Keratinocyte (primary cell): ENCODE measurements around the gene VPS41. TPM values are rescaled to one million over a fixed set of nuclear protein-coding genes. Genes with fewer than 3 reads are reported as not detected.

ENCODE experiments used
- DNase-seq: peaks from one replicate; pipeline ENCODE4 v3.0.0-alpha.2; 2011; ENCODE audit warnings: low read depth, missing footprints, low spot score
- FAIRE-seq: peaks from 2 replicates; lab custom pipeline; 2011; peaks lifted over from hg19 to GRCh38; lab: Jason Lieb, UNC
- H2AFZ ChIP-seq: 2 replicates; pipeline ENCODE4 v1.6.0; 2012; ENCODE audit warnings: low read length, control low read depth, inconsistent platforms; ENCODE audit not compliant: control insufficient read depth
- H3K27ac ChIP-seq: 2 replicates; pipeline ENCODE4 v1.5.1; 2011; ENCODE audit warnings: low read length; ENCODE audit not compliant: control insufficient read depth, insufficient read depth
- H3K27me3 ChIP-seq: 3 replicates; pipeline ENCODE4 v1.6.0; 2011; ENCODE audit warnings: low read length; ENCODE audit not compliant: control insufficient read depth, insufficient read depth; ENCODE audit errors: extremely low read depth
- H3K36me3 ChIP-seq, 2 experiments: 2 replicates in 1 of 2; 3 replicates in 1 of 2; pipeline ENCODE4 v1.5.1; 2011; ENCODE audit warnings: low read length in 2 of 2, mild to moderate bottlenecking in 1 of 2; ENCODE audit not compliant: control insufficient read depth in 2 of 2, insufficient read depth in 2 of 2; ENCODE audit errors: extremely low read depth in 1 of 2
- H3K4me1 ChIP-seq: 3 replicates; pipeline ENCODE4 v1.5.1; 2011; ENCODE audit warnings: low read length; ENCODE audit not compliant: control insufficient read depth, insufficient read depth; ENCODE audit errors: extremely low read depth
- H3K4me2 ChIP-seq: 3 replicates; pipeline ENCODE4 v1.6.0; 2011; ENCODE audit warnings: low read depth, low read length; ENCODE audit not compliant: control insufficient read depth, insufficient read depth; ENCODE audit errors: extremely low read depth
- H3K4me3 ChIP-seq, 3 experiments: fragments of 200-600 bp in 1 of 3; sonication (generic) in 1 of 3; 2 replicates in 2 of 3; 3 replicates in 1 of 3; pipeline ENCODE4 v1.5.1; 2011 to 2016; ENCODE audit warnings: low read length in 3 of 3, mild to moderate bottlenecking in 3 of 3, control low read depth in 2 of 3, inconsistent platforms in 1 of 3, low read depth in 1 of 3, mixed read lengths in 1 of 3, mixed run types in 1 of 3, moderate library complexity in 1 of 3; ENCODE audit not compliant: control insufficient read depth in 2 of 3, insufficient read depth in 2 of 3; ENCODE audit errors: extremely low read depth in 1 of 3
- H3K79me2 ChIP-seq: 2 replicates; pipeline ENCODE4 v1.6.0; 2012; ENCODE audit warnings: low read length; ENCODE audit not compliant: control insufficient read depth, insufficient read depth
- H3K9ac ChIP-seq: 3 replicates; pipeline ENCODE4 v1.6.0; 2011; ENCODE audit warnings: low read length; ENCODE audit not compliant: control insufficient read depth, insufficient read depth; ENCODE audit errors: extremely low read depth
- H3K9me1 ChIP-seq: 3 replicates; pipeline ENCODE4 v1.6.0; 2011; ENCODE audit warnings: low read length; ENCODE audit not compliant: control insufficient read depth, insufficient read depth; ENCODE audit errors: extremely low read depth
- H3K9me3 ChIP-seq: 2 replicates; pipeline ENCODE4 v1.5.1; 2012; ENCODE audit warnings: low read depth, low read length; ENCODE audit not compliant: control insufficient read depth
- H4K20me1 ChIP-seq: 3 replicates; pipeline ENCODE4 v1.6.0; 2011; ENCODE audit warnings: low read length; ENCODE audit not compliant: control insufficient read depth, insufficient read depth; ENCODE audit errors: extremely low read depth
- CTCF ChIP-seq, 3 experiments: IDR thresholded peaks in 1 of 3; conservative IDR thresholded peaks in 1 of 3; optimal IDR thresholded peaks in 1 of 3; 2 replicates in 2 of 3; 3 replicates in 1 of 3; pipeline versions ENCODE3 to v1.5.1; 2011; ENCODE audit warnings: low read length in 3 of 3, mild to moderate bottlenecking in 3 of 3, moderate library complexity in 2 of 3, control low read depth in 1 of 3, inconsistent platforms in 1 of 3; ENCODE audit not compliant: insufficient read depth in 2 of 3; ENCODE audit errors: extremely low read depth in 1 of 3
- EZH2 ChIP-seq: IDR thresholded peaks from one replicate; pipeline ENCODE4 v1.6.1; 2012; ENCODE audit warnings: inconsistent platforms, mild to moderate bottlenecking, low read length, moderate library complexity
- dilution Hi-C: fragments of 300-500 bp; cut with MboI; formaldehyde crosslinking; loops from one replicate; pipeline ENCODE4 v1.7.0; 2020; ENCODE audit warnings: low sequenced_read_pairs; ENCODE audit not compliant: extremely low pct_ligation_motif_present
- polyA plus RNA-seq, 5 experiments: library from polyadenylated mRNA; depleted of rRNA in 3 of 5; stranded (reverse) in 3 of 5; stranded (forward) in 1 of 5; unstranded in 1 of 5; fragments of >200 nt; gene quantifications; 1 replicate in 1 of 5; 2 replicates in 3 of 5; 3 replicates in 1 of 5; pipeline versions ENCODE4 v1.2.1 to v1.2.3, GENCODE V29; 2011 to 2012; ENCODE audit warnings: missing spikeins in 2 of 5, low read depth in 1 of 5, low replicate concordance in 1 of 5

The VPS41 gene
- polyA plus RNA-seq, 1 donor (not counting 4 experiments of a cell fraction or from before 2014, with no cell fraction given), result 38.1 TPM

- no peak overlapping the region for H3K4me2 ChIP-seq
- no peak overlapping the region for H3K27ac ChIP-seq
- no peaks in the 10 kb centered on the region for H3K36me3 ChIP-seq
- H3K4me1 ChIP-seq, result no peaks in the 10 kb centered on the region
- TF ChIP-seq EZH2 (no peak), CTCF (optimal IDR thresholded peaks at IDR 0.05 in 1 of 3, IDR thresholded peaks at IDR 0.05 in 1 of 3, conservative IDR thresholded peaks at IDR 0.05 in 1 of 3; ENCODE audit: extremely low read depth in 1 of 3, insufficient read depth in 2 of 3, low read length in 3 of 3) (no peak)
- H3K9me3 ChIP-seq, result no peaks in the 10 kb centered on the region
- H3K4me3 ChIP-seq, result no peak overlapping the region
- DNase-seq, result no peak
- H3K9me1 ChIP-seq, result no peaks in the 10 kb centered on the region
- H3K79me2 ChIP-seq, result no peaks in the 10 kb centered on the region
- dilution Hi-C loops, result no loop called here
- H3K27me3 ChIP-seq, result no peaks in the 10 kb centered on the region
- H2AFZ ChIP-seq, result no peak overlapping the region
- no peak for FAIRE-seq
- H3K9ac ChIP-seq, result no peak overlapping the region
- H4K20me1 ChIP-seq, result no peaks in the 10 kb centered on the region
These were observed 18.8 kb upstream of the VPS41 start for GRCh38 chr7:38927751-38928150.

GRCh38 chr7:38920731-38921130 is 11.7 kb upstream of the VPS41 start:
- Histone ChIP-seq H3K4me1 (no peaks in the 10 kb centered on the region), H3K9me1 (no peaks in the 10 kb centered on the region), H3K27me3 (no peaks in the 10 kb centered on the region), H3K27ac (no peak overlapping the region), H3K79me2 (no peaks in the 10 kb centered on the region), H3K4me2 (no peak overlapping the region), H3K4me3 (no peak overlapping the region), H3K36me3 (no peaks in the 10 kb centered on the region), H3K9me3 (no peaks in the 10 kb centered on the region), H4K20me1 (no peaks in the 10 kb centered on the region), H2AFZ (no peak overlapping the region), H3K9ac (no peak overlapping the region)
- TF ChIP-seq CTCF (optimal IDR thresholded peaks at IDR 0.05 in 1 of 3, IDR thresholded peaks at IDR 0.05 in 1 of 3, conservative IDR thresholded peaks at IDR 0.05 in 1 of 3; ENCODE audit: extremely low read depth in 1 of 3, insufficient read depth in 2 of 3, low read length in 3 of 3) (no peak), EZH2 (no peak)
- dilution Hi-C loops, result no loop called here
- DNase-seq (no peak), FAIRE-seq (no peak)
